Gastrocnemius medialis (tissue), 4 donors: ENCODE results near the gene LIPH.

Experiments
- CTCF ChIP-seq, 5 experiments: fragments of 450-650 bp in 3 of 5; fragments of 200-600 bp in 2 of 5; sonication (generic) in 2 of 5; IDR thresholded peaks in 4 of 5; conservative IDR thresholded peaks in 1 of 5; 1 replicate in 4 of 5; 2 replicates in 1 of 5; pipeline ENCODE4 v1.5.1; 2016 to 2019; ENCODE audit warnings: antibody characterized with exemption in 5 of 5, mild to moderate bottlenecking in 3 of 5, moderate library complexity in 3 of 5
- POLR2A ChIP-seq, 2 donors: fragments of 450-650 bp; IDR thresholded peaks; one replicate each; pipeline ENCODE4 v1.6.1; 2017; ENCODE audit warnings: antibody characterized with exemption in 2 of 2, mild to moderate bottlenecking in 2 of 2, moderate library complexity in 2 of 2

- TF ChIP-seq CTCF (IDR thresholded peaks at IDR 0.05 in 4 of 5, conservative IDR thresholded peaks at IDR 0.05 in 1 of 5): no peak
- peak; percentile 77 to 80 for TF ChIP-seq POLR2A (IDR thresholded peaks at IDR 0.05)
Measured at GRCh38 chr3:185585859-185586685, 33.7 kb upstream of the LIPH start, which contains the start of gene SENP2.
